HepG2 (cell line): Measurements from ENCODE around the gene HDAC4. TPM values are rescaled to one million over a fixed set of nuclear protein-coding genes. Genes with fewer than 3 reads are reported as not detected.

Experiments used
- BHLHE40 ChIP-seq: IDR thresholded peaks from 2 replicates; pipeline ENCODE4 v1.6.1; 2011; ENCODE audit warnings: low read length, improper control_type of control experiment
- CHD2 ChIP-seq: IDR thresholded peaks from 2 replicates; pipeline ENCODE4 v1.6.1; 2011; ENCODE audit warnings: low read depth, low read length, improper control_type of control experiment
- ELF4 ChIP-seq: sonication (generic); formaldehyde crosslinking; IDR thresholded peaks from 2 replicates; pipeline ENCODE4 v1.5.0; 2020; ENCODE audit warnings: missing genetic modification reagents, mild to moderate bottlenecking, moderate library complexity, borderline replicate concordance
- HDAC2 ChIP-seq: sonication (generic); formaldehyde crosslinking; IDR thresholded peaks from 2 replicates; pipeline ENCODE4 v1.4.0; 2020; ENCODE audit warnings: missing genetic modification reagents
- MED8 ChIP-seq: sonication (generic); formaldehyde crosslinking; IDR thresholded peaks from 2 replicates; pipeline ENCODE4 v1.8.1; 2023; ENCODE audit warnings: mild to moderate bottlenecking, missing genetic modification reagents; ENCODE audit not compliant: insufficient replicate concordance
- MZF1 ChIP-seq: sonication (generic); formaldehyde crosslinking; IDR thresholded peaks from 2 replicates; pipeline ENCODE4 v1.8.1; 2023; ENCODE audit warnings: mild to moderate bottlenecking, missing genetic modification reagents, borderline replicate concordance
- NCOA1 ChIP-seq: sonication (generic); formaldehyde crosslinking; IDR thresholded peaks from 2 replicates; pipeline ENCODE4 v1.9.0; 2021; ENCODE audit warnings: missing genetic modification reagents
- POGK ChIP-seq: sonication (generic); formaldehyde crosslinking; conservative IDR thresholded peaks from 2 replicates; pipeline ENCODE4 v1.8.0; 2022; ENCODE audit warnings: mild to moderate bottlenecking, moderate library complexity, missing genetic modification reagents
- RFXANK ChIP-seq: IDR thresholded peaks from 2 replicates; pipeline ENCODE4 v1.6.1; 2016
- SOX13 ChIP-seq, 3 experiments: fragments of 450-650 bp in 1 of 3; sonication (generic) in 1 of 3; formaldehyde crosslinking in 1 of 3; IDR thresholded peaks in 2 of 3; conservative IDR thresholded peaks in 1 of 3; 2 replicates each; pipeline versions ENCODE4 v1.5.0 to v1.6.1; 2016 to 2020; ENCODE audit warnings: antibody characterized with exemption in 1 of 3, mild to moderate bottlenecking in 1 of 3, missing compliant biosample characterization in 1 of 3, missing genetic modification reagents in 1 of 3, moderate library complexity in 1 of 3
- THYN1 ChIP-seq: sonication (generic); formaldehyde crosslinking; IDR thresholded peaks from 2 replicates; pipeline ENCODE4 v1.8.1; 2023; ENCODE audit warnings: low read depth, mild to moderate bottlenecking, moderate library complexity, missing genetic modification reagents, borderline replicate concordance
- TOE1 ChIP-seq: sonication (generic); formaldehyde crosslinking; IDR thresholded peaks from 2 replicates; pipeline ENCODE4 v1.4.0; 2020; ENCODE audit warnings: mild to moderate bottlenecking, missing genetic modification reagents
- ZBTB1 ChIP-seq: sonication (generic); formaldehyde crosslinking; IDR thresholded peaks from 2 replicates; pipeline ENCODE4 v1.4.0; 2020; ENCODE audit warnings: missing genetic modification reagents, borderline replicate concordance
- ZFP37 ChIP-seq: sonication (generic); formaldehyde crosslinking; IDR thresholded peaks from 2 replicates; pipeline ENCODE4 v1.4.0; 2020; ENCODE audit warnings: missing genetic modification reagents, borderline replicate concordance
- ZNF180 ChIP-seq: sonication (generic); formaldehyde crosslinking; IDR thresholded peaks from 2 replicates; pipeline ENCODE4 v1.4.0; 2020; ENCODE audit warnings: low read depth, missing genetic modification reagents, borderline replicate concordance
- ZNF331 ChIP-seq: sonication (generic); formaldehyde crosslinking; IDR thresholded peaks from 2 replicates; pipeline ENCODE4 v1.4.0; 2020; ENCODE audit warnings: missing genetic modification reagents
- ZNF737 ChIP-seq: sonication (generic); formaldehyde crosslinking; IDR thresholded peaks from 2 replicates; pipeline ENCODE4 v1.5.0; 2020; ENCODE audit warnings: missing genetic modification reagents, mild to moderate bottlenecking, borderline replicate concordance
- ZNF749 ChIP-seq: sonication (generic); formaldehyde crosslinking; IDR thresholded peaks from 2 replicates; pipeline ENCODE4 v1.8.0; 2022; ENCODE audit warnings: mild to moderate bottlenecking, missing genetic modification reagents, moderate library complexity, borderline replicate concordance
- ZNF790 ChIP-seq: sonication (generic); formaldehyde crosslinking; IDR thresholded peaks from 2 replicates; pipeline ENCODE4 v1.8.0; 2022; ENCODE audit warnings: missing genetic modification reagents, mild to moderate bottlenecking, borderline replicate concordance
- ZZZ3 ChIP-seq: sonication (generic); formaldehyde crosslinking; IDR thresholded peaks from 2 replicates; pipeline ENCODE4 v1.4.0; 2020; ENCODE audit warnings: missing genetic modification reagents, mild to moderate bottlenecking, borderline replicate concordance
- polyA plus RNA-seq, 8 experiments: library from polyadenylated mRNA; depleted of rRNA in 3 of 8; stranded (reverse) in 7 of 8; unstranded in 1 of 8; fragments of >200 nt; fragmentation: Illumina TruSeq in 4 of 8; extraction: Trizol in 4 of 8; gene quantifications; 2 replicates each; pipeline versions ENCODE4 v1.2.1 to v1.2.3, GENCODE V29; 2011 to 2016; ENCODE audit warnings: low read depth in 4 of 8, missing spikeins in 1 of 8, mixed read lengths in 1 of 8; ENCODE audit not compliant: insufficient read depth in 1 of 8
- total RNA-seq, 5 experiments: library from RNA; depleted of rRNA; stranded (reverse); fragments of >200 nt; fragmentation: Illumina TruSeq; extraction: Trizol; gene quantifications; 2 replicates each; pipeline ENCODE4 v1.2.3, GENCODE V29; 2016; ENCODE audit warnings: low read depth in 1 of 5
- TF ChIP-seq, protein P1 (sequence below): sonication (generic); formaldehyde crosslinking; IDR thresholded peaks from 2 replicates; pipeline ENCODE4 v1.4.0; 2020; ENCODE audit warnings: mild to moderate bottlenecking, missing genetic modification reagents
- TF ChIP-seq, protein P2 (sequence below): sonication (generic); formaldehyde crosslinking; IDR thresholded peaks from 2 replicates; pipeline ENCODE4 v1.4.0; 2020; ENCODE audit warnings: low read depth, mild to moderate bottlenecking, missing genetic modification reagents

HDAC4 gene
- total and polyA plus RNA-seq, 2 of the 13 experiments (the other 11 are each of a cell fraction or from before 2014, with no cell fraction given) = 10.1 to 11.5 TPM

- TF ChIP-seq, protein P1, sequence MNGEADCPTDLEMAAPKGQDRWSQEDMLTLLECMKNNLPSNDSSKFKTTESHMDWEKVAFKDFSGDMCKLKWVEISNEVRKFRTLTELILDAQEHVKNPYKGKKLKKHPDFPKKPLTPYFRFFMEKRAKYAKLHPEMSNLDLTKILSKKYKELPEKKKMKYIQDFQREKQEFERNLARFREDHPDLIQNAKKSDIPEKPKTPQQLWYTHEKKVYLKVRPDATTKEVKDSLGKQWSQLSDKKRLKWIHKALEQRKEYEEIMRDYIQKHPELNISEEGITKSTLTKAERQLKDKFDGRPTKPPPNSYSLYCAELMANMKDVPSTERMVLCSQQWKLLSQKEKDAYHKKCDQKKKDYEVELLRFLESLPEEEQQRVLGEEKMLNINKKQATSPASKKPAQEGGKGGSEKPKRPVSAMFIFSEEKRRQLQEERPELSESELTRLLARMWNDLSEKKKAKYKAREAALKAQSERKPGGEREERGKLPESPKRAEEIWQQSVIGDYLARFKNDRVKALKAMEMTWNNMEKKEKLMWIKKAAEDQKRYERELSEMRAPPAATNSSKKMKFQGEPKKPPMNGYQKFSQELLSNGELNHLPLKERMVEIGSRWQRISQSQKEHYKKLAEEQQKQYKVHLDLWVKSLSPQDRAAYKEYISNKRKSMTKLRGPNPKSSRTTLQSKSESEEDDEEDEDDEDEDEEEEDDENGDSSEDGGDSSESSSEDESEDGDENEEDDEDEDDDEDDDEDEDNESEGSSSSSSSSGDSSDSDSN (CRISPR knock-in tag) = peak; percentile 91
- TF ChIP-seq ZBTB1 (CRISPR knock-in tag) (0 out of 2 replicates have a peak, but pooled peaks have one; percentile 47), ZNF790 (CRISPR knock-in tag) (peak; percentile 97), CHD2 (no peak; the same call in 1 of the 2 replicates), ZZZ3 (peak; percentile 95; the same call in 1 of the 2 replicates), HDAC2 (CRISPR knock-in tag) (peak; percentile 78), NCOA1 (CRISPR knock-in tag) (peak; percentile 93), SOX13 (IDR thresholded peaks at IDR 0.05) (peak; percentile 49; the same call in 1 of the 2 replicates), SOX13 (CRISPR knock-in tag; conservative IDR thresholded peaks at IDR 0.05 in 1 of 2, IDR thresholded peaks at IDR 0.05 in 1 of 2) (peak in 1 of 2 experiments; percentile 57; a peak in 2 of 4 replicates), ZFP37 (CRISPR knock-in tag) (peak; percentile 90), BHLHE40 (peak; percentile 93), ZNF180 (CRISPR knock-in tag) (peak; percentile 96; the same call in 1 of the 2 replicates), MED8 (CRISPR knock-in tag) (peak; percentile 95), MZF1 (peak; percentile 98), ELF4 (CRISPR knock-in tag) (peak; percentile 70; the same call in 1 of the 2 replicates), RFXANK (CRISPR knock-in tag) (peak; percentile 85; the same call in 1 of the 2 replicates), ZNF749 (CRISPR knock-in tag) (peak; percentile 99), THYN1 (CRISPR knock-in tag) (no peak; the same call in 1 of the 2 replicates), POGK (CRISPR knock-in tag) (peak; percentile 97), TOE1 (CRISPR knock-in tag) (peak; percentile 92; the same call in 1 of the 2 replicates), ZNF331 (CRISPR knock-in tag) (peak; percentile 95), ZNF737 (0 out of 2 replicates have a peak, but pooled peaks have one; percentile 59)
- TF ChIP-seq, protein P2, sequence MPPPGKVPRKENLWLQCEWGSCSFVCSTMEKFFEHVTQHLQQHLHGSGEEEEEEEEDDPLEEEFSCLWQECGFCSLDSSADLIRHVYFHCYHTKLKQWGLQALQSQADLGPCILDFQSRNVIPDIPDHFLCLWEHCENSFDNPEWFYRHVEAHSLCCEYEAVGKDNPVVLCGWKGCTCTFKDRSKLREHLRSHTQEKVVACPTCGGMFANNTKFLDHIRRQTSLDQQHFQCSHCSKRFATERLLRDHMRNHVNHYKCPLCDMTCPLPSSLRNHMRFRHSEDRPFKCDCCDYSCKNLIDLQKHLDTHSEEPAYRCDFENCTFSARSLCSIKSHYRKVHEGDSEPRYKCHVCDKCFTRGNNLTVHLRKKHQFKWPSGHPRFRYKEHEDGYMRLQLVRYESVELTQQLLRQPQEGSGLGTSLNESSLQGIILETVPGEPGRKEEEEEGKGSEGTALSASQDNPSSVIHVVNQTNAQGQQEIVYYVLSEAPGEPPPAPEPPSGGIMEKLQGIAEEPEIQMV (CRISPR knock-in tag) = peak; percentile 97
Observed at GRCh38 chr2:239401067-239401880, 454 bp upstream of the HDAC4 start (continued).
